Hepatocyte (in vitro differentiated cells): ENCODE measurements around the gene SORCS3. TPM values are rescaled to one million over a fixed set of nuclear protein-coding genes. Genes with fewer than 3 reads are reported as not detected.

Source experiments
- DNase-seq: peaks from one replicate; pipeline ENCODE4 v3.0.0-alpha.2; 2016; ENCODE audit warnings: low spot score
- H2AFZ ChIP-seq: fragments of 200-600 bp; sonication (generic); 2 replicates; pipeline ENCODE4 v1.6.0; 2016; ENCODE audit warnings: antibody characterized with exemption, mild to moderate bottlenecking
- H3K27ac ChIP-seq: fragments of 200-600 bp; sonication (generic); 2 replicates; pipeline ENCODE4 v1.5.1; 2016; ENCODE audit warnings: mild to moderate bottlenecking
- H3K27me3 ChIP-seq: fragments of 200-600 bp; sonication (generic); 2 replicates; pipeline ENCODE4 v1.6.1; 2016
- H3K36me3 ChIP-seq: fragments of 200-600 bp; sonication (generic); replicated peaks from 2 replicates; pipeline ENCODE4 v1.5.1; 2016; ENCODE audit warnings: low read depth; ENCODE audit not compliant: insufficient read depth
- H3K4me1 ChIP-seq: fragments of 200-600 bp; sonication (generic); 2 replicates; pipeline ENCODE4 v1.5.1; 2016; ENCODE audit warnings: mild to moderate bottlenecking, moderate library complexity; ENCODE audit not compliant: insufficient read depth
- H3K4me2 ChIP-seq: fragments of 200-600 bp; sonication (generic); 2 replicates; pipeline ENCODE4 v1.6.0; 2016
- H3K4me3 ChIP-seq: fragments of 200-600 bp; sonication (generic); 2 replicates; pipeline ENCODE4 v1.5.1; 2016; ENCODE audit warnings: mild to moderate bottlenecking
- H3K79me2 ChIP-seq: fragments of 200-600 bp; sonication (generic); 2 replicates; pipeline ENCODE4 v1.6.0; 2017; ENCODE audit warnings: mild to moderate bottlenecking
- H3K9me2 ChIP-seq: fragments of 200-600 bp; sonication (generic); replicated peaks from 2 replicates; pipeline ENCODE4 v1.6.0; 2017; ENCODE audit warnings: mild to moderate bottlenecking; ENCODE audit not compliant: insufficient read depth
- H3K9me3 ChIP-seq: fragments of 200-600 bp; sonication (generic); 2 replicates; pipeline ENCODE4 v1.5.1; 2016; ENCODE audit warnings: low read depth, mild to moderate bottlenecking
- H4K20me1 ChIP-seq: fragments of 200-600 bp; sonication (generic); 2 replicates; pipeline ENCODE4 v1.6.0; 2016; ENCODE audit warnings: mild to moderate bottlenecking; ENCODE audit not compliant: insufficient read depth, poor library complexity, severe bottlenecking
- CTCF ChIP-seq: fragments of 200-600 bp; sonication (generic); IDR thresholded peaks from 2 replicates; pipeline ENCODE4 v1.5.1; 2016; ENCODE audit warnings: antibody characterized with exemption, mild to moderate bottlenecking; ENCODE audit not compliant: poor library complexity
- EZH2 ChIP-seq: fragments of 200-600 bp; sonication (generic); IDR thresholded peaks from 2 replicates; pipeline ENCODE4 v1.6.1; 2016; ENCODE audit warnings: antibody characterized with exemption, mild to moderate bottlenecking, borderline replicate concordance
- EZH2phosphoT487 ChIP-seq: fragments of 200-600 bp; sonication (generic); IDR thresholded peaks from one replicate; pipeline ENCODE4 v1.6.1; 2018; ENCODE audit warnings: antibody characterized with exemption, mild to moderate bottlenecking, low read depth, moderate library complexity; ENCODE audit not compliant: unreplicated experiment, severe bottlenecking
- WGBS: methylation state at CpG from one replicate; pipeline ENCODE4 v1.1.6; 2016; ENCODE audit warnings: low lambda C conversion rate; ENCODE audit errors: missing lambda C conversion rate; 5-methylcytosine and 5-hydroxymethylcytosine counted together
- polyA plus RNA-seq: library from polyadenylated mRNA; unstranded; fragments of >200 nt; fragmentation: Nextera tagmentation; extraction: Ambion mirVana; gene quantifications from 2 replicates; pipeline ENCODE4 v1.2.1, GENCODE V29; 2016
- total RNA-seq: library from RNA; depleted of rRNA; stranded (reverse); fragments of >200 nt; gene quantifications from 2 replicates; pipeline ENCODE4 v1.2.3, GENCODE V29; 2014

Gene SORCS3
- total and polyA plus RNA-seq, 2 experiments from 2014 or later: 0.59 to 0.80 TPM

- Histone ChIP-seq H2AFZ (no peak overlapping the region), H3K27ac (no peak overlapping the region), H3K79me2 (no peaks in the 10 kb centered on the region), H3K36me3 (no peaks in the 10 kb centered on the region), H3K9me3 (no peaks in the 10 kb centered on the region), H3K9me2 (no peaks in the 10 kb centered on the region), H3K4me1 (no peaks in the 10 kb centered on the region), H4K20me1 (no peaks in the 10 kb centered on the region), H3K4me2 (no peak overlapping the region), H3K4me3 (no peak overlapping the region), H3K27me3 (peaks cover 7% of the 10 kb centered on the region)
- DNase-seq: no peak
- TF ChIP-seq EZH2 (no peak), CTCF (no peak), EZH2phosphoT487 (no peak)
- 90% methylated on average over 3 of the region's 3 CpGs for WGBS
Observed at GRCh38 chr10:104795411-104795810, 154.3 kb downstream of the SORCS3 start.

- no peak for TF ChIP-seq CTCF
- no peak for TF ChIP-seq EZH2phosphoT487
- TF ChIP-seq EZH2: no peak
- DNase-seq: no peak
- Histone ChIP-seq H3K4me1 (no peaks in the 10 kb centered on the region), H2AFZ (no peak overlapping the region), H3K4me3 (no peak overlapping the region), H3K9me2 (no peaks in the 10 kb centered on the region), H4K20me1 (no peaks in the 10 kb centered on the region), H3K9me3 (no peaks in the 10 kb centered on the region), H3K27me3 (peaks cover 3% of the 10 kb centered on the region), H3K36me3 (no peaks in the 10 kb centered on the region), H3K79me2 (no peaks in the 10 kb centered on the region), H3K27ac (no peak overlapping the region), H3K4me2 (no peak overlapping the region)
- whole genome bisulfite sequencing: 67% methylated on average over 2 of the region's 2 CpGs
Observed at GRCh38 chr10:104796823-104797222, 155.7 kb downstream of the SORCS3 start.

- WGBS: 95% methylated on average over 1 of the region's 1 CpG
Observed at GRCh38 chr10:104802941-104803340, 161.9 kb downstream of the SORCS3 start.

More at GRCh38 chr10:104802941-104803340, 161.9 kb downstream of the SORCS3 start:
- H3K4me1 ChIP-seq: no peaks in the 10 kb centered on the region
- no peaks in the 10 kb centered on the region for H3K9me2 ChIP-seq
- no peaks in the 10 kb centered on the region for H3K36me3 ChIP-seq
- no peaks in the 10 kb centered on the region for H3K79me2 ChIP-seq
- DNase-seq: no peak
- no peaks in the 10 kb centered on the region for H3K9me3 ChIP-seq
- no peak overlapping the region for H3K4me3 ChIP-seq
- TF ChIP-seq EZH2phosphoT487 (no peak), CTCF (no peak), EZH2 (no peak)
- no peak overlapping the region for H2AFZ ChIP-seq
- H4K20me1 ChIP-seq: no peaks in the 10 kb centered on the region
- no peak overlapping the region for H3K4me2 ChIP-seq
- no peak overlapping the region for H3K27ac ChIP-seq
- H3K27me3 ChIP-seq: peaks cover 3% of the 10 kb centered on the region
